Jurkat, Clone E6-1 (cell line): Measurements from ENCODE around the gene NEIL3. TPM values are rescaled to one million over a fixed set of nuclear protein-coding genes. Genes with fewer than 3 reads are reported as not detected.

ENCODE experiments used
- DNase-seq: peaks from one replicate; pipeline ENCODE4 v3.0.0-alpha.2; 2011; ENCODE audit warnings: low read depth, low spot score
- H3K4me3 ChIP-seq: 2 replicates; pipeline ENCODE4 v1.5.1; 2011; ENCODE audit warnings: mild to moderate bottlenecking, low read length, control low read depth, moderate library complexity
- polyA plus RNA-seq: library from polyadenylated mRNA; unstranded; fragments of >200 nt; gene quantifications from one replicate; pipeline ENCODE4 v1.2.1, GENCODE V29; 2012; ENCODE audit warnings: missing spikeins; ENCODE audit not compliant: insufficient read length, insufficient read depth

The NEIL3 gene
- polyA plus RNA-seq, result 37.2 TPM

DNA sequence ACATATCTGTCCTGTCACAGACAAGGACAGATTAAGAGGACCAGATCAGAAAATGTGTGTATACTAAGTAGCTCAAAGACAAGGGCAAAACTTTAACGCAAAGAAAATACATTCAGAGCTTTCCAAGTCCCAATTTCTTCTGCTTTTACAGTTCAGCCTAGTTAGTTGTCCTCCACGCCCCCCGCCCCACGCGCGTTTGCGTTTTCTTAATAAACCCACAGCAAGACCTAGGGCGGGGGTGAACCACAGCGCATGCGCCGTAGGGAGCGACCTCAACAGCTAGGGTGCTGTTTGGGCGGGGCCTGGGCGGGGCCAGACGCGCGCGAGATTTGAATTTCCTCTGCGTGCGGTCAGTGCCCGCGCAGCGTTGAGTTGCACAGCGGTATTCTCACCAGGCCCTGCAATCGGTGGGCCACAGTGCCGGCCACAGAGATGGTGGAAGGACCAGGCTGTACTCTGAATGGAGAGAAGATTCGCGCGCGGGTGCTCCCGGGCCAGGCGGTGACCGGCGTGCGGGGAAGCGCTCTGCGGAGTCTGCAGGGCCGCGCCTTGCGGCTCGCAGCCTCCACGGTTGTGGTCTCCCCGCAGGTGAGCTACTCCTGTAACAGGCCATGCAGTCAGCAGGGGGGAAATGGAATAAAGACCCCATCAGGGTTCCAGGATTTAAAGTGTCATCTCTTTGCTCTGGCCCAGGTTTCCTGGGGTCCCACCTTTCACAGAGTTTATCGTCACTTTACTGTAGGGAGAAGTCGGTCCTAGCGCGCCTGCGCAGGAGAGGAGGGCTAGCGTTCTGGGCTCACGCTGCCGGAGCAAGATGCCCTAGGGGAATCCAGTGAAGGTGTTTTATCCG, at the start of gene NEIL3:
Gene NEIL3 (plus strand): TSS at position 353 of the 850 bp plus-strand sequence. CDS start 80 bp downstream, at position 433.
- peak; percentile 96 for DNase-seq
- H3K4me3 ChIP-seq, result peak within 1 kb of the TSS; percentile 88

DNA sequence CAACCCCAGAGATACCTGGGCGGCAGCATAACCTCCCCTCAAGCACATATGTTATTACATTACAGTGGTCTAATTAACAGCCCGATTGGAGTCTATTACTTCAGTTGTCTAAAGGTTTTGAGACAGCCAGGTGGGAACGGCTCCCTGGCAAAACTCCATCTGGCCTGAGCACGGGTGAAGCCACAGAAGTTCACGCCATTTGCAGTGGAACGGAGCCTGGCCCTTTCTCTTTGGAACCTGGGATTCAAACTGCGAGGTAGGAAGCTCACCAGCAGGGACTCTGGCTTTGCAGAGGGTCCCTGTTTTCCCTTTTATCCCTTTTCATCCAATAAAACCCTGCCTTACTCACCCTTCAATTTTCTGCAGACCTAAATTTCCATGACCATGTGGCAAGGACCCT, 45.9 kb upstream of the NEIL3 start:
- H3K4me3 ChIP-seq, result no peak overlapping the region
- DNase-seq, result no peak

GRCh38 chr4:177264788-177265422, 44.8 kb upstream of the NEIL3 start:
- H3K4me3 ChIP-seq, result no peak overlapping the region
- DNase-seq, result no peak

DNA sequence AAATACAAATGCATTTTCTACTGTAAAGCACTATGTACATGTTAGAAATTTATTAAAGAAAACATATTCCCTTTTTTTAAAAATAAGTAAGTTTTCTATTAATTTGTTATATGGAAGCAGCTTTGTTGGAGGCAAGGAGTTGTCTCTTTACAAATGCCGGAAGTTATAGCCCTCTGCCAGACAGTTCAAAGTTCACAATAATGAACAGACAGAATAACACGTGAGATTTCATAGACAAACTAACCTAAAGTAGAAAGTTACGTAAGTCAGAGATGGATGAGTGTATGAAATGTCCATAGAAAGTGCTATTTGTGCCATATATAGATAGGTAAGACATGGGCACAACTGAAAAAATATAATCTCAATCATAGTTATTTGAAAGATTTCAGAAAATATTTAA, 43.9 kb upstream of the NEIL3 start:
- DNase-seq, result no peak
- H3K4me3 ChIP-seq, result no peak overlapping the region

DNA sequence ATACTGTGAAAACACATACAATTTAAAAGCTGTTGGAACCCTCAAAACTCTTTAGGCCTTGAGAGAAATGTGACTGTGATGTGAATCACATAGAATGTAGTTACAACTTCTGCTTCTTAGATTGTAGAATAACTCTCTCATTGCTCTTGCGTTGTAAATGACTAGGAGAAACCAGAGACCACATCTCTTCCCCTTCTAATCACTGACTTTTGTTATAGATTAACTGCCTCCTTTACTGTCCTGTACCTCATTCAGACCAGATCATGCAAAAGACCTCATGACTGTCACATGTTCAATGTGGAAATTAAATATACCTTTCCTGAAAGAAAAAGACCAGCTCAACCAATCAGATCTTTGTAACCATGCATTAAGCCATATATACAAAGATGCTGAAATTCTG, 43.2 kb upstream of the NEIL3 start:
- H3K4me3 ChIP-seq, result no peak overlapping the region
- DNase-seq, result no peak

DNA sequence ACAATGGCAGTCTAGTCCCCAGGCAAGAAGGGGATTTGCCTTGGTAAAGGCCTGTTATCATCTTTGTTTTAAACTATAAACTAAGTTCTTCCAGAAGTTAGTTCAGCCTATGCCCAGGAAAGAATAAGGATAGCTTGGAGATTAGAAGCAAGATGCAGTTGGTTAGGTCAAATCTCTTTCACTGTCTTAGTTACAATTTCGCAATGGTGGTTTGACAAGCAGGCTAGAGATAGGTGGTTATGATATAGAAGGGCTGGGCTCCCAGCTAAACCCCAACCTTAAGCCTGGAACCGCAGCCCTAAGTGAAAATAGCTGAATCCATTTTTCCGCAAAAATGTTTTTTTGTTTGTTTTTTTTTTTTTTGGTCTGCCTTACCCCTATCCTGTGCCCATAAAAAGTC, 41.8 kb upstream of the NEIL3 start:
- no peak for DNase-seq
- H3K4me3 ChIP-seq, result no peak overlapping the region

GRCh38 chr4:177271091-177271490, 38.6 kb upstream of the NEIL3 start:
- DNase-seq, result no peak
- no peak overlapping the region for H3K4me3 ChIP-seq

DNA sequence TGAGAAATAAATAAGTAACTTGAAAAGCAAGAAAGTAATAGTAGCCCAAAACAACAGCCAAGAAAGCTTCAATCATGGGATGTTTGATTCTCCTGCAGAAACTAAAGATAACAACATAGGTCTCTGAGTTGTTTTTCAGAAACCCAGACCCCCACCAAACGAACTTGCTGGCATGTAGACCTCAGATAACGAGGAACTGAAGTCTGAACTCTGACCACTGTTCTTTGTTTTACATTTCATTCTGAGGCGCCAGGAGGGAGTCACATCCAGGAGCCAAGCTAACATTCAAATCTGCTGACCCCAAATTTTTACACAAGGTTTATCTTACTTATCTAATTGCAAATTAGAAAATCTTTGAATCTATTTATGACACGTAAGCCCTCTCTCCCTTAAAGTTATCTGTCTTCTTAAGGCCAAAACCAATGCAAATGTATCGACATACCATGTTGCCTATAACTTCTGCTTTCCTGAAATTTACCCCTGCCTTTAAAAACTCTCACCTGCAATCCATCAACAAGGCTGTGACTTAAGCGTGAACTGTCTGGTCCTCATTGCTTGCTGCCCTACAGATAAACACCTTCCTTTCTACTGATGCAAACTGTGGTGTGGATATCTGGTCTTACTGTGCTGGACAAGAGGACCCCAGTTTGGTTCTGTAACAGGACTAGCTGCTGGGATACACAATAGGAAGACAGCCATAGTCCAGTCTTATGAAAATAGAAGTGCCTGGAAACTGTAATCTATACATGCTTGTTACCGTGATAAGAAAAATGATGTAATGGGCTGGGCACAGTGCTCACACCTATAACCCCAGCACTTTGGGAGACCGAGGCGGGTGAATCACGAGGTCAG, 37.5 kb upstream of the NEIL3 start:
- DNase-seq, result no peak
- H3K4me3 ChIP-seq, result no peak overlapping the region

GRCh38 chr4:177275999-177276398, 33.7 kb upstream of the NEIL3 start:
- no peak overlapping the region for H3K4me3 ChIP-seq
- no peak for DNase-seq

DNA sequence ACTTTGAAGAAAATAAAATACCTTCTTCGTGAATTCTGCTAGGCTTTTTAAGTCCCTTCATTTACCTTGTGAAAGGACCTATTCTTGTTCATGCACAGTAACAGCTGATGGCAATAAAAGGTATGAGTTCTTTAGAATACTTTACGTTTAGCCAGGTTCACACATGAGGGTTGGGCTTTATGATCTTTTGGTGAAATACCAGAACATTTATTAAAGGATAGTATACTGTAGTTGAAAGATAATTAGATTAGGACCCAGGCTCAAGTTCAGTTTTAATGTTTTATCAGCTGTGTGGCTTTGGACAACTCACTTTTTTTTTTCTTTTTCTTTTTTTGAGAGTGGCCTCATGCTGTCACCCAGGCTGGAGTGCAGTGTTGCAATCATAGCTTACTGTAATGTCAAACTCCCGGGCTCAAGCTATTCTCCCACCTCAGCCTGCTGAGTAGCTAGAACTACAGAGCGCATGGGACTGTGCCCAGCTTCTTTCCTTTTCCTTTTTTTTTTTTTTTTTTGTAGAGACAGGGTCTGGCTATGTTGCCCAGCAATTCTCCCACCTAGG, 28.2 kb upstream of the NEIL3 start:
- H3K4me3 ChIP-seq, result no peak overlapping the region
- DNase-seq, result no peak

GRCh38 chr4:177282284-177282835, 27.3 kb upstream of the NEIL3 start:
- no peak for DNase-seq
- H3K4me3 ChIP-seq, result no peak overlapping the region

GRCh38 chr4:177283167-177283566, 26.5 kb upstream of the NEIL3 start:
- DNase-seq, result no peak
- no peak overlapping the region for H3K4me3 ChIP-seq

GRCh38 chr4:177285953-177286352, 23.7 kb upstream of the NEIL3 start:
- H3K4me3 ChIP-seq, result no peak overlapping the region
- DNase-seq, result peak; percentile 58

DNA sequence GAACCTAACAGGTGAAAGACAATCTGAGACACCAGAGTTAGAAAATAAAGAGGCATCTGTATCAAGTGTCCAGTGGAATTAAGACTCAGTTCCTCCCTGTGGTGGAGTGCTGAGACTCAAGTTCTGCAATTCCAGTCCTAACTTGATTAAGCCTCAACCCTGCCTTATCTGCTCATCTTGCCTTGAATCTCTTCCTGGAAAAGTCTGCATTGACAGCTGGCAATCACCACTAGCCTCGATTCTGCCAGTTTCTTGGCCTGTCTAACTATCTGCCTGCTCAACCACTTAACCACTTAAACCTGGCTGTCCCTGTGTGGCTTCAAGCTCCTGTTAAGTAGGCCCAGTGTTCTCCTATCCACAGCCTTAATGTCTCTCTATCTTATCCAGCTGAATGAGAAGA, 22.4 kb upstream of the NEIL3 start:
- H3K4me3 ChIP-seq, result no peak overlapping the region
- no peak for DNase-seq

GRCh38 chr4:177288335-177288734, 21.3 kb upstream of the NEIL3 start:
- no peak for DNase-seq
- H3K4me3 ChIP-seq, result no peak overlapping the region

DNA sequence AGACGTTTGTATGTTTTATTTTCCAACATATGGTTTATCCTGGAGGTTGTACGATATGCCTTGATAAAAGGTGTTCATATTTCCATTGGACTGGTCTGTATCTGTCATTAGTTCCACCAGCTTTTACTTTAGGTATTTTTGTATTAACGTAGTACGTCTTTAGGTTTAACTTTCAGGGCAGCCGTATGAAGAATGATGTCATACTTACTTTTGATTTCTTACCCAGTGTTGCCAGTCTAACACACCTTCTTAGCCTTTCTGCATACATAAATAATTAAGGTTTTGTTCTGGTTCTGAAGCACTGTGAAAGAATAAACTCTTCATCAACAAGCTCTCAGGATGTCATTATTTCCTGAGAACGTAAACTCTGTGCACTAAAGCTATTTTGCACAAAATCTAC, 18.9 kb upstream of the NEIL3 start:
- no peak for DNase-seq
- H3K4me3 ChIP-seq, result no peak overlapping the region

- no peak for DNase-seq
- H3K4me3 ChIP-seq, result no peak overlapping the region
Measured at GRCh38 chr4:177292171-177292570, 17.5 kb upstream of the NEIL3 start.

GRCh38 chr4:177293208-177294033, 16.3 kb upstream of the NEIL3 start:
- DNase-seq, result no peak
- no peak overlapping the region for H3K4me3 ChIP-seq
